Parathyroid adenoma (tissue), 2 donors: ENCODE measurements around the gene AACS.
A peak's percentile ranks its signal among the peaks of the same experiment; 100 is the strongest.

Source experiments
- H2AFZ ChIP-seq: fragments of 300-600 bp; sonication (generic); one replicate; pipeline ENCODE4 v1.7.0; 2017; ENCODE audit warnings: antibody characterized with exemption, mild to moderate bottlenecking
- H3K27ac ChIP-seq: fragments of 300-600 bp; sonication (generic); one replicate; pipeline ENCODE4 v1.7.0; 2017
- H3K27me3 ChIP-seq: fragments of 300-600 bp; sonication (generic); one replicate; pipeline ENCODE4 v1.7.0; 2017; ENCODE audit warnings: low read length; ENCODE audit not compliant: control insufficient read depth, insufficient read depth
- H3K36me3 ChIP-seq: fragments of 300-600 bp; sonication (generic); one replicate; pipeline ENCODE4 v1.7.0; 2017; ENCODE audit warnings: low read length; ENCODE audit not compliant: control insufficient read depth, insufficient read depth
- H3K4me1 ChIP-seq: fragments of 300-600 bp; sonication (generic); one replicate; pipeline ENCODE4 v1.7.0; 2017; ENCODE audit warnings: control low read depth
- H3K4me2 ChIP-seq: fragments of 300-600 bp; sonication (generic); one replicate; pipeline ENCODE4 v1.7.0; 2017; ENCODE audit warnings: low read length
- H3K4me3 ChIP-seq: fragments of 300-600 bp; sonication (generic); one replicate; pipeline ENCODE4 v1.7.0; 2017; ENCODE audit warnings: low read depth, low read length
- H3K79me2 ChIP-seq: fragments of 300-600 bp; sonication (generic); one replicate; pipeline ENCODE4 v1.7.0; 2017; ENCODE audit warnings: control low read depth
- H3K9ac ChIP-seq: fragments of 300-600 bp; sonication (generic); one replicate; pipeline ENCODE4 v1.7.0; 2017; ENCODE audit warnings: mild to moderate bottlenecking
- H3K9me3 ChIP-seq: fragments of 300-600 bp; sonication (generic); one replicate; pipeline ENCODE4 v1.7.0; 2017; ENCODE audit warnings: low read length; ENCODE audit not compliant: control insufficient read depth
- CTCF ChIP-seq: fragments of 300-600 bp; sonication (generic); IDR thresholded peaks from one replicate; pipeline ENCODE4 v1.7.0; 2017; ENCODE audit warnings: antibody characterized with exemption, mild to moderate bottlenecking
- donor health status: primary hyperparathyroidism.

Gene AACS

GRCh38 chr12:125181107-125181506 lies 115.9 kb downstream of the AACS start:
- no peak overlapping the region for H2AFZ ChIP-seq
- H3K4me1 ChIP-seq: no peaks in the 10 kb centered on the region
- H3K9ac ChIP-seq: no peak overlapping the region
- no peaks in the 10 kb centered on the region for H3K79me2 ChIP-seq
- H3K27ac ChIP-seq: no peak overlapping the region
- no peak for TF ChIP-seq CTCF
- H3K9me3 ChIP-seq: no peaks in the 10 kb centered on the region
- H3K4me2 ChIP-seq: no peak overlapping the region
- no peaks in the 10 kb centered on the region for H3K27me3 ChIP-seq
- H3K36me3 ChIP-seq: no peaks in the 10 kb centered on the region
- no peak overlapping the region for H3K4me3 ChIP-seq

GRCh38 chr12:125183187-125184067 lies 118.2 kb downstream of the AACS start:
- no peak overlapping the region for H3K27ac ChIP-seq
- H3K9ac ChIP-seq: no peak overlapping the region
- no peaks in the 10 kb centered on the region for H3K9me3 ChIP-seq
- H3K79me2 ChIP-seq: no peaks in the 10 kb centered on the region
- H3K27me3 ChIP-seq: peaks cover 7% of the 10 kb centered on the region
- no peaks in the 10 kb centered on the region for H3K4me1 ChIP-seq
- no peaks in the 10 kb centered on the region for H3K36me3 ChIP-seq
- H3K4me2 ChIP-seq: no peak overlapping the region
- peak; percentile 99 for TF ChIP-seq CTCF
- no peak overlapping the region for H2AFZ ChIP-seq
- H3K4me3 ChIP-seq: no peak overlapping the region

GRCh38 chr12:125184213-125184967 lies 119.2 kb downstream of the AACS start:
- Histone ChIP-seq H3K9me3 (no peaks in the 10 kb centered on the region), H3K79me2 (no peaks in the 10 kb centered on the region), H3K27me3 (peaks cover 7% of the 10 kb centered on the region), H2AFZ (peak overlapping the region; percentile 49), H3K4me1 (no peaks in the 10 kb centered on the region), H3K9ac (no peak overlapping the region), H3K27ac (no peak overlapping the region), H3K4me3 (no peak overlapping the region), H3K4me2 (no peak overlapping the region), H3K36me3 (no peaks in the 10 kb centered on the region)
- TF ChIP-seq CTCF: no peak

GRCh38 chr12:125185311-125185739 lies 120.1 kb downstream of the AACS start:
- Histone ChIP-seq H2AFZ (peak overlapping the region; percentile 60), H3K4me3 (no peak overlapping the region), H3K4me2 (peak overlapping the region; percentile 47), H3K9me3 (no peaks in the 10 kb centered on the region), H3K9ac (no peak overlapping the region), H3K36me3 (no peaks in the 10 kb centered on the region), H3K4me1 (no peaks in the 10 kb centered on the region), H3K27me3 (peaks cover 7% of the 10 kb centered on the region), H3K79me2 (no peaks in the 10 kb centered on the region), H3K27ac (no peak overlapping the region)
- no peak for TF ChIP-seq CTCF
